Tibial artery (tissue), 4 donors: ENCODE results near the gene TMEM52B.

Experiments
- DNase-seq, 2 donors: peaks; one replicate each; pipeline ENCODE4 v3.0.0-alpha.2; 2019
- H3K27ac ChIP-seq, 2 donors: fragments of 200-600 bp; sonication (generic) in 1 of 2; 1 replicate in 1 of 2; 2 replicates in 1 of 2; pipeline ENCODE4 v1.5.1; 2018 to 2019; ENCODE audit warnings: mild to moderate bottlenecking in 1 of 2
- H3K27me3 ChIP-seq, 2 donors: fragments of 200-600 bp; sonication (generic) in 1 of 2; one replicate each; pipeline versions ENCODE4 v1.5.1 to v1.6.0; 2016 to 2019
- H3K36me3 ChIP-seq, 3 donors: fragments of 200-600 bp; sonication (generic) in 2 of 3; one replicate each; pipeline ENCODE4 v1.5.1; 2016 to 2019; ENCODE audit warnings: mild to moderate bottlenecking in 2 of 3
- H3K4me1 ChIP-seq, 4 donors: fragments of 200-600 bp; sonication (generic) in 2 of 4; 1 replicate in 3 of 4; 2 replicates in 1 of 4; pipeline ENCODE4 v1.5.1; 2016 to 2019
- H3K4me3 ChIP-seq, 2 donors: fragments of 200-600 bp; sonication (generic) in 1 of 2; 1 replicate in 1 of 2; 2 replicates in 1 of 2; pipeline ENCODE4 v1.5.1; 2018 to 2019; ENCODE audit warnings: mild to moderate bottlenecking in 2 of 2
- H3K9me3 ChIP-seq, 3 donors: fragments of 200-600 bp; sonication (generic) in 1 of 3; one replicate each; pipeline ENCODE4 v1.5.1; 2016 to 2019
- intact Hi-C: fragments of 100-400 bp; cut with DNase I; formaldehyde crosslinking; loops from one replicate; pipeline ENCODE4 v1.15.0; 2023; ENCODE audit warnings: low total_unique reads
- TF ChIP-seq, protein P1 (sequence below), 2 experiments: fragments of 200-600 bp in 1 of 2; fragments of 450-650 bp in 1 of 2; IDR thresholded peaks; one replicate each; pipeline ENCODE4 v1.5.1; 2017 to 2019; ENCODE audit warnings: antibody characterized with exemption in 2 of 2, mild to moderate bottlenecking in 1 of 2, moderate library complexity in 1 of 2

Gene TMEM52B

DNA sequence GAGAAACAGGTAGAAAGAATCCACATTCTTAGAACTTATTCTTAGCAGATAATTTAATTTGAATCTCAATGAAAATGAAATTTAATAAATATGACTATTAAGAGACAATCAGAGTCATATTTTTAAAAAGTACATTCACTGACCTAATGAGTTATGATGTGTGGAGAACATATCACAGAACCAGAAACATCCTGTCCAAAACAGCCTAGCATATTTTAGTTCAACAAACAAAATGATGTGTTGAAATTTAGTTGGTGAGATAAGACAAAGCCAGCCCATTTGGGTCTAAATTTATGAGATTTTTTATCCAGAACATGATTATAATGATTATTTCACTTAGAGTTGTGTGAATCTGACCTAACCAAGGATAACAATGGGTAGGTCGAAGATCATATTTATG is 59.7 kb downstream of the TMEM52B start:
- no peaks in the 10 kb centered on the region for H3K36me3 ChIP-seq
- DNase-seq = no peak
- no peaks in the 10 kb centered on the region for H3K4me1 ChIP-seq
- intact Hi-C loops = loop anchor here (5.0 kb wide), 1 partner anchor 324 kb away; no protein-coding TSS in a partner anchor
- H3K4me3 ChIP-seq = no peak overlapping the region
- no peaks in the 10 kb centered on the region for H3K27me3 ChIP-seq
- no peak overlapping the region for H3K27ac ChIP-seq
- TF ChIP-seq, protein P1, sequence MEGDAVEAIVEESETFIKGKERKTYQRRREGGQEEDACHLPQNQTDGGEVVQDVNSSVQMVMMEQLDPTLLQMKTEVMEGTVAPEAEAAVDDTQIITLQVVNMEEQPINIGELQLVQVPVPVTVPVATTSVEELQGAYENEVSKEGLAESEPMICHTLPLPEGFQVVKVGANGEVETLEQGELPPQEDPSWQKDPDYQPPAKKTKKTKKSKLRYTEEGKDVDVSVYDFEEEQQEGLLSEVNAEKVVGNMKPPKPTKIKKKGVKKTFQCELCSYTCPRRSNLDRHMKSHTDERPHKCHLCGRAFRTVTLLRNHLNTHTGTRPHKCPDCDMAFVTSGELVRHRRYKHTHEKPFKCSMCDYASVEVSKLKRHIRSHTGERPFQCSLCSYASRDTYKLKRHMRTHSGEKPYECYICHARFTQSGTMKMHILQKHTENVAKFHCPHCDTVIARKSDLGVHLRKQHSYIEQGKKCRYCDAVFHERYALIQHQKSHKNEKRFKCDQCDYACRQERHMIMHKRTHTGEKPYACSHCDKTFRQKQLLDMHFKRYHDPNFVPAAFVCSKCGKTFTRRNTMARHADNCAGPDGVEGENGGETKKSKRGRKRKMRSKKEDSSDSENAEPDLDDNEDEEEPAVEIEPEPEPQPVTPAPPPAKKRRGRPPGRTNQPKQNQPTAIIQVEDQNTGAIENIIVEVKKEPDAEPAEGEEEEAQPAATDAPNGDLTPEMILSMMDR (IDR thresholded peaks at IDR 0.05) = no peak
- H3K9me3 ChIP-seq = no peaks in the 10 kb centered on the region

DNA sequence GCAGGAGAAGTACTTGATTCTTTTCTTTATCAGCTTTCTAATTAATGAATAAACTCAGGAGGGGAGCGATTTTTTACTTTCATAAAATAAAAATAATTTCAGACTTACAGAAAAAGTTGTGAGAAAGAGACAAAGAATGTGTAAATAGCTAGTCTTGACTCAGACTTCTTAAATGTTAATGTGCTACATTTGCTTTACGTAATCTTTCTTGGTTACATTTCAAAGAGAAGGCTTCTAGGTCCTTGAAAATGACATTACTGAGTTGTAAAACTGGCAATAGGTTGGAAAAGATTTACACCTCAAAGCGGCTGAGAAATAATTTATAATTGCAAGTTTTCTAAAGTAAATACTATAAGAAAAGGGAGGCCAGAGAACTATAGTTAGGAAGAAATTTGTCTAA is 62.5 kb downstream of the TMEM52B start:
- Histone ChIP-seq H3K4me1 (no peaks in the 10 kb centered on the region), H3K4me3 (no peak overlapping the region), H3K27ac (no peak overlapping the region), H3K36me3 (no peaks in the 10 kb centered on the region), H3K27me3 (no peaks in the 10 kb centered on the region), H3K9me3 (no peaks in the 10 kb centered on the region)
- TF ChIP-seq, protein P1 (IDR thresholded peaks at IDR 0.05) = no peak
- no peak for DNase-seq
- intact Hi-C loops = no loop called here
